ENCODE data around the gene XAF1. TPM values are rescaled to one million over a fixed set of nuclear protein-coding genes. Genes with fewer than 3 reads are reported as not detected.

The XAF1 gene
- total RNA-seq, 6 experiments from 2014 or later, result 3.0 to 4.6 (median 3.7) TPM

GRCh38 chr17:6711081-6711674 lies 44.7 kb upstream of the XAF1 start:
- no peak for TF ChIP-seq CTCF (IDR thresholded peaks at IDR 0.05)
- no peaks in the 10 kb centered on the region for H3K4me1 Mint-ChIP-seq (ENCODE audit: low read depth)
- no peak overlapping the region for H3K4me3 Mint-ChIP-seq
- peaks cover 45% of the 10 kb centered on the region for H3K27me3 Mint-ChIP-seq (ENCODE audit: insufficient read depth)
- no peaks in the 10 kb centered on the region; the same call in 1 of the 2 replicates for H3K36me3 Mint-ChIP-seq (ENCODE audit: low read depth)
- H3K27ac Mint-ChIP-seq, result no peak overlapping the region
- peaks cover 4% of the 10 kb centered on the region; the same call in 1 of the 2 replicates for H3K9me3 Mint-ChIP-seq
- DNase-seq, result no peak

- Mint-ChIP-seq H3K4me3 (no peak overlapping the region), H3K4me1 (ENCODE audit: low read depth) (no peaks in the 10 kb centered on the region), H3K27ac (no peak overlapping the region), H3K9me3 (peaks cover 4% of the 10 kb centered on the region; the same call in 1 of the 2 replicates), H3K36me3 (ENCODE audit: low read depth) (no peaks in the 10 kb centered on the region; the same call in 1 of the 2 replicates), H3K27me3 (ENCODE audit: insufficient read depth) (peaks cover 50% of the 10 kb centered on the region)
- DNase-seq, result no peak
- TF ChIP-seq CTCF (IDR thresholded peaks at IDR 0.05), result no peak
These were observed 44.2 kb upstream of the XAF1 start for GRCh38 chr17:6711681-6712057.

- Mint-ChIP-seq H3K27me3 (ENCODE audit: insufficient read depth) (peaks cover 49% of the 10 kb centered on the region), H3K9me3 (peaks cover 4% of the 10 kb centered on the region; the same call in 1 of the 2 replicates), H3K4me3 (no peak overlapping the region), H3K4me1 (ENCODE audit: low read depth) (no peaks in the 10 kb centered on the region), H3K36me3 (ENCODE audit: low read depth) (no peaks in the 10 kb centered on the region; the same call in 1 of the 2 replicates), H3K27ac (no peak overlapping the region)
- no peak for TF ChIP-seq CTCF (IDR thresholded peaks at IDR 0.05)
- DNase-seq, result no peak
These were observed 43.6 kb upstream of the XAF1 start for GRCh38 chr17:6712058-6712853.

GRCh38 chr17:6712854-6713129 lies 43.1 kb upstream of the XAF1 start:
- Mint-ChIP-seq H3K36me3 (ENCODE audit: low read depth) (no peaks in the 10 kb centered on the region; the same call in 1 of the 2 replicates), H3K27me3 (ENCODE audit: insufficient read depth) (peaks cover 47% of the 10 kb centered on the region), H3K4me3 (peak overlapping the region; percentile 56; the same call in 1 of the 2 replicates), H3K27ac (no peak overlapping the region), H3K4me1 (ENCODE audit: low read depth) (no peaks in the 10 kb centered on the region), H3K9me3 (peaks cover 4% of the 10 kb centered on the region; the same call in 1 of the 2 replicates)
- no peak for TF ChIP-seq CTCF (IDR thresholded peaks at IDR 0.05)
- DNase-seq, result no peak

- no peaks in the 10 kb centered on the region for H3K4me1 Mint-ChIP-seq (ENCODE audit: low read depth)
- peak within 1 kb of the TSS; percentile 56; the same call in 1 of the 2 replicates for H3K4me3 Mint-ChIP-seq
- peaks cover 4% of the 10 kb centered on the region; the same call in 1 of the 2 replicates for H3K9me3 Mint-ChIP-seq
- peak; percentile 45 for TF ChIP-seq CTCF (IDR thresholded peaks at IDR 0.05)
- peaks cover 46% of the 10 kb centered on the region for H3K27me3 Mint-ChIP-seq (ENCODE audit: insufficient read depth)
- no peak within 1 kb of the TSS for H3K27ac Mint-ChIP-seq
- no peaks in the 10 kb centered on the region; the same call in 1 of the 2 replicates for H3K36me3 Mint-ChIP-seq (ENCODE audit: low read depth)
- no peak for DNase-seq
These were observed 42.5 kb upstream of the XAF1 start, which contains the start of gene SLC13A5 for GRCh38 chr17:6713130-6713917. TSS of gene SLC13A5 (minus strand) at chr17:6713369. CDS start at chr17:6713333, 36 bp downstream.
